CD14-positive monocyte (primary cell): ENCODE results near the gene HTRA3. TPM values are rescaled to one million over a fixed set of nuclear protein-coding genes. Genes with fewer than 3 reads are reported as not detected.

Source experiments
- DNase-seq, 3 donors: peaks; one replicate each; pipeline ENCODE4 v3.0.0-alpha.2; 2011 to 2022
- H2AFZ ChIP-seq: 2 replicates; pipeline ENCODE4 v1.6.0; 2012; ENCODE audit warnings: mild to moderate bottlenecking, low read depth, low read length, inconsistent platforms; ENCODE audit not compliant: insufficient read depth, poor library complexity, severe bottlenecking
- H3K27ac ChIP-seq, 2 donors: 1 replicate in 1 of 2; 2 replicates in 1 of 2; pipeline ENCODE4 v1.5.1; 2012 to 2013; ENCODE audit warnings: low read length in 2 of 2, control low read depth in 1 of 2, inconsistent platforms in 1 of 2, low read depth in 1 of 2, mild to moderate bottlenecking in 1 of 2
- H3K27me3 ChIP-seq, 2 donors: one replicate each; pipeline versions ENCODE4 v1.6.0 to v1.6.1; 2011 to 2013; ENCODE audit warnings: low read length in 2 of 2; ENCODE audit not compliant: control insufficient read depth in 2 of 2, insufficient read depth in 2 of 2
- H3K36me3 ChIP-seq, 2 donors: replicated peaks in 1 of 2; 1 replicate in 1 of 2; 2 replicates in 1 of 2; pipeline versions ENCODE4 v1.5.1 to v1.6.1; 2012 to 2013; ENCODE audit warnings: low read length in 2 of 2, control low read depth in 1 of 2, inconsistent platforms in 1 of 2, mild to moderate bottlenecking in 1 of 2; ENCODE audit not compliant: insufficient read depth in 2 of 2, control insufficient read depth in 1 of 2
- H3K4me1 ChIP-seq, 2 donors: 1 replicate in 1 of 2; 2 replicates in 1 of 2; pipeline versions ENCODE4 v1.5.1 to v1.6.1; 2012 to 2013; ENCODE audit warnings: low read length in 2 of 2, control low read depth in 1 of 2, inconsistent platforms in 1 of 2, mild to moderate bottlenecking in 1 of 2, moderate library complexity in 1 of 2; ENCODE audit not compliant: insufficient read depth in 2 of 2, control insufficient read depth in 1 of 2
- H3K4me2 ChIP-seq: replicated peaks from 2 replicates; pipeline ENCODE3; 2012; ENCODE audit warnings: low read length, moderate library complexity, mild to moderate bottlenecking; ENCODE audit not compliant: poor library complexity, severe bottlenecking; ENCODE audit errors: extremely low read depth
- H3K4me3 ChIP-seq, 3 experiments: fragments of 200-600 bp in 1 of 3; sonication (generic) in 1 of 3; replicated peaks in 1 of 3; 1 replicate in 2 of 3; 2 replicates in 1 of 3; pipeline ENCODE4 v1.5.1; 2011 to 2013; ENCODE audit warnings: low read length in 3 of 3, mild to moderate bottlenecking in 3 of 3, control low read depth in 2 of 3, low read depth in 2 of 3, inconsistent platforms in 1 of 3, moderate library complexity in 1 of 3
- H3K79me2 ChIP-seq: 2 replicates; pipeline ENCODE4 v1.6.0; 2012; ENCODE audit warnings: mild to moderate bottlenecking, control low read depth, inconsistent platforms, low read length, moderate library complexity; ENCODE audit not compliant: insufficient read depth
- H3K9ac ChIP-seq: 2 replicates; pipeline ENCODE4 v1.6.0; 2017; ENCODE audit warnings: low read length, mild to moderate bottlenecking; ENCODE audit not compliant: insufficient read depth, poor library complexity, severe bottlenecking
- H3K9me3 ChIP-seq, 2 donors: replicated peaks in 1 of 2; 1 replicate in 1 of 2; 2 replicates in 1 of 2; pipeline versions ENCODE4 v1.5.1 to v1.6.1; 2012 to 2013; ENCODE audit warnings: low read length in 2 of 2, control low read depth in 1 of 2; ENCODE audit not compliant: control insufficient read depth in 1 of 2, insufficient read depth in 1 of 2
- H4K20me1 ChIP-seq: 2 replicates; pipeline ENCODE4 v1.6.0; 2012; ENCODE audit warnings: mild to moderate bottlenecking, low read length, control low read depth, moderate library complexity; ENCODE audit not compliant: insufficient read depth
- H3K27ac Mint-ChIP-seq, 7 donors: one replicate each; pipeline ENCODE4 v1.8.0; 2020; ENCODE audit warnings: mild to moderate bottlenecking in 7 of 7, mixed read lengths in 7 of 7, moderate library complexity in 6 of 7, inconsistent platforms in 2 of 7
- H3K27me3 Mint-ChIP-seq, 3 donors: one replicate each; pipeline ENCODE4 v1.8.0; 2021 to 2022; ENCODE audit warnings: low read depth in 3 of 3, mild to moderate bottlenecking in 3 of 3, mixed read lengths in 3 of 3, moderate library complexity in 3 of 3, inconsistent platforms in 1 of 3
- H3K36me3 Mint-ChIP-seq, 2 donors: one replicate each; pipeline ENCODE4 v1.8.0; 2020; ENCODE audit warnings: mixed read lengths in 2 of 2, inconsistent platforms in 1 of 2, mild to moderate bottlenecking in 1 of 2
- H3K4me1 Mint-ChIP-seq: one replicate; pipeline ENCODE4 v1.8.0; 2020; ENCODE audit warnings: mild to moderate bottlenecking, mixed read lengths
- H3K4me3 Mint-ChIP-seq, 2 donors: one replicate each; pipeline ENCODE4 v1.8.0; 2020; ENCODE audit warnings: mild to moderate bottlenecking in 2 of 2, mixed read lengths in 2 of 2, moderate library complexity in 1 of 2
- H3K9me3 Mint-ChIP-seq, 7 donors: one replicate each; pipeline ENCODE4 v1.8.0; 2020 to 2022; ENCODE audit warnings: mixed read lengths in 7 of 7, mild to moderate bottlenecking in 6 of 7, moderate library complexity in 6 of 7, inconsistent platforms in 2 of 7
- CTCF ChIP-seq: fragments of 200-600 bp; IDR thresholded peaks from one replicate; pipeline ENCODE4 v1.8.0; 2022; ENCODE audit warnings: antibody characterized with exemption, mild to moderate bottlenecking
- whole genome bisulfite sequencing: methylation state at CpG from one replicate; pipeline ENCODE4 v1.1.5; 2013; ENCODE audit warnings: missing lambda C conversion rate; ENCODE audit not compliant: insufficient coverage; 5-methylcytosine and 5-hydroxymethylcytosine counted together
- intact Hi-C, 2 donors: fragments of 100-400 bp; cut with micrococcal nuclease; formaldehyde crosslinking; loops; one replicate each; pipeline versions ENCODE4 v1.15.0 to v1.15.1; 2023
- polyA plus RNA-seq, 3 donors: library from polyadenylated mRNA; depleted of rRNA in 1 of 3; unstranded in 2 of 3; stranded (reverse) in 1 of 3; fragments of 300-500 nt in 2 of 3; fragments of >200 nt in 1 of 3; fragmentation: Illumina TruSeq in 2 of 3; gene quantifications; 1 replicate in 2 of 3; 2 replicates in 1 of 3; pipeline ENCODE4 v1.2.3, GENCODE V29; 2012 to 2021

The HTRA3 gene
- polyA plus RNA-seq, 3 donors = not detected

GRCh38 chr4:8319731-8320385, 50.3 kb downstream of the HTRA3 start:
- no peaks in the 10 kb centered on the region for H3K36me3 Mint-ChIP-seq
- H3K27ac Mint-ChIP-seq = no peak overlapping the region
- no peak overlapping the region for H3K27ac ChIP-seq
- no peak overlapping the region for H3K4me2 ChIP-seq
- no peak for TF ChIP-seq CTCF
- peaks cover 5 to 6% of the 10 kb centered on the region in 2 donors for H3K4me1 ChIP-seq
- no peaks in the 10 kb centered on the region for H3K36me3 ChIP-seq
- H3K4me3 Mint-ChIP-seq = no peak overlapping the region
- H3K79me2 ChIP-seq = no peaks in the 10 kb centered on the region
- H3K27me3 Mint-ChIP-seq = peaks cover 0 to 2% (median 0%) of the 10 kb centered on the region in 3 donors
- H3K9me3 Mint-ChIP-seq = peaks cover 0 to 5% (median 0%) of the 10 kb centered on the region in 7 donors
- 61% methylated on average over 4 of the region's 13 CpGs for WGBS
- peaks cover 19% of the 10 kb centered on the region for H3K4me1 Mint-ChIP-seq
- H3K9me3 ChIP-seq = no peaks in the 10 kb centered on the region
- intact Hi-C loops = no loop called here
- no peak for DNase-seq
- H3K9ac ChIP-seq = no peak overlapping the region
- no peak overlapping the region for H3K4me3 ChIP-seq
- H4K20me1 ChIP-seq = no peaks in the 10 kb centered on the region
- H3K27me3 ChIP-seq = no peaks in the 10 kb centered on the region
- no peak overlapping the region for H2AFZ ChIP-seq

GRCh38 chr4:8320386-8320750, 50.8 kb downstream of the HTRA3 start:
- no peak overlapping the region for H3K4me2 ChIP-seq
- TF ChIP-seq CTCF = no peak
- H3K79me2 ChIP-seq = no peaks in the 10 kb centered on the region
- H3K27me3 ChIP-seq = no peaks in the 10 kb centered on the region
- no peak overlapping the region for H3K4me3 ChIP-seq
- H4K20me1 ChIP-seq = no peaks in the 10 kb centered on the region
- DNase-seq = no peak
- H2AFZ ChIP-seq = no peak overlapping the region
- Mint-ChIP-seq H3K27ac (no peak overlapping the region), H3K4me3 (no peak overlapping the region), H3K4me1 (peaks cover 15% of the 10 kb centered on the region), H3K9me3 (peaks cover 0 to 5% (median 0%) of the 10 kb centered on the region in 7 donors), H3K27me3 (peaks cover 0 to 5% (median 0%) of the 10 kb centered on the region in 3 donors), H3K36me3 (no peaks in the 10 kb centered on the region)
- no peak overlapping the region for H3K27ac ChIP-seq
- H3K36me3 ChIP-seq = no peaks in the 10 kb centered on the region
- no peak overlapping the region for H3K9ac ChIP-seq
- H3K9me3 ChIP-seq = no peaks in the 10 kb centered on the region
- intact Hi-C loops = no loop called here
- H3K4me1 ChIP-seq = peaks cover 4 to 5% of the 10 kb centered on the region in 2 donors
- WGBS = no CpG with 5 or more reads among the region's 2 CpGs
